GM12878 (cell line): ENCODE measurements around the gene MORF4L2. TPM values are rescaled to one million over a fixed set of nuclear protein-coding genes. Genes with fewer than 3 reads are reported as not detected.

Experiments used
- ATAC-seq: fragments of 200-7000 bp; cut with Tn5 transposase; 3 replicates; pipeline ENCODE4 v1.9.1; 2020; ENCODE audit warnings: mild to moderate bottlenecking, moderate library complexity
- BruUV-seq: library from RNA; stranded (reverse); fragments of 400-500 nt; replicated peaks from 2 replicates; lab custom pipeline; 2021; lab: Mats Ljungman, UMichigan
- CTCF ChIA-PET: fragments of 300-600 bp; sonication (Branson Sonifier 250); formaldehyde crosslinking; extraction: SDS; loops from one replicate; lab custom pipeline; 2021; ENCODE audit warnings: inconsistent platforms; lab: Yijun Ruan, JAX
- POLR2A ChIA-PET: fragments of 350-600 bp; formaldehyde crosslinking; extraction: SDS; loops from one replicate; lab custom pipeline; 2021; ENCODE audit warnings: inconsistent platforms; lab: Charles Lee
- RAD21 ChIA-PET: fragments of 300-600 bp; sonication (Branson Sonifier 250); formaldehyde crosslinking; loops from one replicate; lab custom pipeline; 2023; ENCODE audit warnings: antibody characterized with exemption; ENCODE audit not compliant: unreplicated experiment; lab: Charles Lee
- SMC1A ChIA-PET: fragments of 300-600 bp; sonication (Branson Sonifier 250); formaldehyde crosslinking; loops from one replicate; lab custom pipeline; 2023; ENCODE audit not compliant: unreplicated experiment, uncharacterized antibody; lab: Charles Lee
- DNase-seq: peaks from one replicate; pipeline ENCODE4 v3.0.0-alpha.2; 2011; ENCODE audit warnings: low read depth, low spot score
- FAIRE-seq: peaks from 3 replicates; lab custom pipeline; 2011; peaks lifted over from hg19 to GRCh38; lab: Jason Lieb, UNC
- H2AFZ ChIP-seq: 2 replicates; pipeline ENCODE4 v1.6.0; 2011; ENCODE audit warnings: low read depth, low read length, control low read depth; ENCODE audit not compliant: control insufficient read depth
- H3K27ac ChIP-seq: 2 replicates; pipeline ENCODE4 v1.5.1; 2011; ENCODE audit warnings: control low read depth; ENCODE audit not compliant: control insufficient read depth, insufficient read depth
- H3K27me3 ChIP-seq, 2 experiments: replicated peaks in 1 of 2; 2 replicates each; pipeline versions ENCODE4 v1.6.0 to v1.6.1; 2011; ENCODE audit warnings: low read length in 1 of 2; ENCODE audit not compliant: control insufficient read depth in 2 of 2, insufficient read depth in 2 of 2
- H3K36me3 ChIP-seq, 2 experiments: 2 replicates each; pipeline ENCODE4 v1.5.1; 2011; ENCODE audit warnings: low read length in 1 of 2; ENCODE audit not compliant: control insufficient read depth in 2 of 2, insufficient read depth in 2 of 2
- H3K4me1 ChIP-seq: 2 replicates; pipeline ENCODE4 v1.6.1; 2011; ENCODE audit warnings: mild to moderate bottlenecking, low read length, moderate library complexity, mixed read lengths; ENCODE audit not compliant: control insufficient read depth, insufficient read depth
- H3K4me2 ChIP-seq: 2 replicates; pipeline ENCODE4 v1.6.0; 2011; ENCODE audit warnings: control low read depth; ENCODE audit not compliant: control insufficient read depth, insufficient read depth
- H3K4me3 ChIP-seq: fragments of 200-600 bp; sonication (generic); 2 replicates; pipeline ENCODE4 v1.5.1; 2016
- H3K79me2 ChIP-seq: 2 replicates; pipeline ENCODE4 v1.6.0; 2011; ENCODE audit warnings: low read length; ENCODE audit not compliant: control insufficient read depth, insufficient read depth
- H3K9ac ChIP-seq: 2 replicates; pipeline ENCODE4 v1.8.0; 2011; ENCODE audit warnings: low read length, control low read depth, mixed read lengths; ENCODE audit not compliant: control insufficient read depth, insufficient read depth
- H3K9me3 ChIP-seq: replicated peaks from 3 replicates; pipeline ENCODE4 v1.5.1; 2011; ENCODE audit warnings: mild to moderate bottlenecking, low read length; ENCODE audit not compliant: control insufficient read depth, insufficient read depth
- H4K20me1 ChIP-seq: 2 replicates; pipeline ENCODE4 v1.6.0; 2011; ENCODE audit not compliant: control insufficient read depth, insufficient read depth
- ATF3 ChIP-seq: IDR thresholded peaks from 2 replicates; pipeline ENCODE4 v1.6.1; 2011; ENCODE audit warnings: low read depth, mild to moderate bottlenecking, low read length, moderate library complexity, borderline replicate concordance; ENCODE audit errors: extremely low read depth
- BACH1 ChIP-seq: fragments of 450-650 bp; IDR thresholded peaks from 2 replicates; pipeline ENCODE4 v1.6.1; 2017; ENCODE audit warnings: mild to moderate bottlenecking, borderline replicate concordance
- ETV6 ChIP-seq, 2 experiments: fragments of 450-650 bp in 1 of 2; IDR thresholded peaks in 1 of 2; conservative IDR thresholded peaks in 1 of 2; 2 replicates each; pipeline ENCODE4 v1.6.1; 2014; ENCODE audit warnings: antibody characterized with exemption in 1 of 2, borderline replicate concordance in 1 of 2, low read depth in 1 of 2, mild to moderate bottlenecking in 1 of 2, moderate library complexity in 1 of 2
- MEF2A ChIP-seq: IDR thresholded peaks from 2 replicates; pipeline ENCODE4 v1.6.1; 2011; ENCODE audit warnings: low read depth, mild to moderate bottlenecking, low read length, moderate library complexity; ENCODE audit not compliant: insufficient read depth
- NR2C2 ChIP-seq: IDR thresholded peaks from 2 replicates; pipeline ENCODE4 v1.6.1; 2011; ENCODE audit warnings: borderline replicate concordance, low read depth; ENCODE audit not compliant: control insufficient read depth, insufficient read length
- RAD51 ChIP-seq: fragments of 450-650 bp; IDR thresholded peaks from 2 replicates; pipeline ENCODE4 v1.6.1; 2016; ENCODE audit warnings: moderate library complexity, mild to moderate bottlenecking, inconsistent platforms
- SMAD5 ChIP-seq: IDR thresholded peaks from 2 replicates; pipeline ENCODE4 v1.6.1; 2016; ENCODE audit warnings: antibody characterized with exemption, low read depth
- YBX1 ChIP-seq: fragments of 450-650 bp; IDR thresholded peaks from 2 replicates; pipeline ENCODE4 v1.6.1; 2016; ENCODE audit warnings: antibody characterized with exemption
- ZNF217 ChIP-seq: fragments of 450-650 bp; IDR thresholded peaks from 2 replicates; pipeline ENCODE4 v1.6.1; 2017; ENCODE audit warnings: antibody characterized with exemption, mild to moderate bottlenecking
- ZZZ3 ChIP-seq: IDR thresholded peaks from 2 replicates; pipeline ENCODE4 v1.6.1; 2011; ENCODE audit warnings: low read depth; ENCODE audit not compliant: control insufficient read depth, insufficient read length
- WGBS: methylation state at CpG from one replicate; pipeline ENCODE4 v1.1.6; 2016; ENCODE audit warnings: low lambda C conversion rate; ENCODE audit not compliant: insufficient replicate concordance, insufficient coverage; ENCODE audit errors: missing lambda C conversion rate; 5-methylcytosine and 5-hydroxymethylcytosine counted together
- in situ Hi-C: fragments of 300-500 bp; cut with MboI; formaldehyde crosslinking; loops from 9 replicates; pipeline ENCODE4 v1.14.3; 2018; ENCODE audit warnings: mixed read lengths
- intact Hi-C: fragments of 100-400 bp; cut with micrococcal nuclease; formaldehyde crosslinking; loops from one replicate; pipeline ENCODE4 v1.14.2; 2022; ENCODE audit not compliant: unreplicated experiment
- polyA plus RNA-seq, 11 experiments: library from polyadenylated mRNA; depleted of rRNA in 4 of 11; unstranded in 6 of 11; stranded (reverse) in 5 of 11; fragments of >200 nt; fragmentation: Nextera tagmentation in 4 of 11; fragmentation: Illumina TruSeq in 1 of 11; extraction: Ambion mirVana in 4 of 11; extraction: Trizol in 1 of 11; gene quantifications; 1 replicate in 1 of 11; 2 replicates in 10 of 11; pipeline versions ENCODE4 v1.2.1 to v1.2.3, GENCODE V29; 2011 to 2016; ENCODE audit warnings: inconsistent platforms in 2 of 11, missing spikeins in 2 of 11, low read depth in 1 of 11
- total RNA-seq, 4 experiments: library from RNA; depleted of rRNA in 3 of 4; stranded (reverse); fragments of >200 nt in 3 of 4; fragmentation: Illumina TruSeq in 1 of 4; extraction: Trizol in 1 of 4; gene quantifications; 2 replicates each; pipeline versions ENCODE4 v1.2.1 to v1.2.3, GENCODE V29; 2013 to 2021
- TF ChIP-seq, protein P1 (sequence below): fragments of 450-650 bp; conservative IDR thresholded peaks from 2 replicates; pipeline ENCODE4 v1.6.1; 2017; ENCODE audit warnings: mild to moderate bottlenecking, moderate library complexity

The MORF4L2 gene
- total and polyA plus RNA-seq, 10 of the 15 experiments (the other 5 are each of a cell fraction or from before 2014, with no cell fraction given) = 118 to 311 (median 199) TPM

DNA sequence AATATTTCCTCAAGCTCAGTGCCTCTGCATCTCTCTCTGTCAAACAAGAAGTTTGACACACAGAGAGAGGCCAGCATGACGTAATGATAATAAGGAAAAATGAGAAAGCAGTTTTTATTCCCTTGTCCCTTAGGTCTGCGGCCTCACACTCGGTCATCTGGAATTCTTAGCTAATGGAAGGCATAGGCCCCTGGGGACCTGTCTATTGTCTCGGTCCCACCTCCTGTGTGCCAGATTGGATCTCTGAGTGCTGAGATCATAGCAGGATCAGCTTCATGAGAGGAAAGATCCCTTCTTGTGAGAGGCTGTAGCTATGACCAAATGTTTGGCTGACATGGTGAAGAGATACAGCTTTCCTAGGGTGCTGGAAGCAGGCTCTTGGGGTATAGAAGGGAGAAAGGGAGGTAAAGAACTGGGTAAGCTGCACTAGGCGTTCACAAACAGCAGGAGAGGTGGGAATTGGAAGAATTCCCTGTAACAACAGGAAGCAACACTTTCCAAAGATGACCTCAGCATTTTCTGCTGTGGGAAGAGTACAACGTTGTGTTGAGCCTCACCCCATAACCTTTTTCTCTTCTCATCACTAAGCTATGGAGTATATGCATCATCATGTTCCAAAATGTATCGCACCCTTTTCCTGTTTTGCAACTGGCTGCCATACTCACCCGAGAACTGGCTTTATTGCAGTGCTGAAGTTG is 44.4 kb upstream of the MORF4L2 start:
- no peaks in the 10 kb centered on the region for H3K4me1 ChIP-seq
- H3K36me3 ChIP-seq = no peaks in the 10 kb centered on the region
- no peak for ATAC-seq
- ChIA-PET POLR2A (no interaction called here), RAD21 (no interaction called here), CTCF (interaction anchor here (0.6 to 1.7 kb wide), 3 partner anchors 18 to 1222 kb away, joined by 3 to 7 read pairs (median 4); partner anchors contain the start of gene TMEM31), SMC1A (interaction anchor here (1.1 to 1.4 kb wide), 2 partner anchors 8 to 53 kb away, joined by 3 to 4 read pairs; no protein-coding TSS in a partner anchor)
- H4K20me1 ChIP-seq = no peaks in the 10 kb centered on the region
- no peak overlapping the region for H3K27ac ChIP-seq
- TF ChIP-seq RAD51 = no peak
- no peak for TF ChIP-seq SMAD5
- TF ChIP-seq NR2C2 = no peak
- no peak for TF ChIP-seq MEF2A
- TF ChIP-seq ZZZ3 = no peak
- no TSS peak for BruUV-seq
- no peaks in the 10 kb centered on the region; a peak in 2 of 4 replicates for H3K27me3 ChIP-seq
- in situ Hi-C loops = no loop called here
- no peak overlapping the region for H3K4me2 ChIP-seq
- no peaks in the 10 kb centered on the region for H3K9me3 ChIP-seq
- intact Hi-C loops = no loop called here
- H3K9ac ChIP-seq = no peak overlapping the region
- H3K79me2 ChIP-seq = no peaks in the 10 kb centered on the region
- H2AFZ ChIP-seq = no peak overlapping the region
- no peak overlapping the region for H3K4me3 ChIP-seq
- no peak for DNase-seq
- no peak for FAIRE-seq
- 27% methylated on average over 8 of the region's 8 CpGs for WGBS

DNA sequence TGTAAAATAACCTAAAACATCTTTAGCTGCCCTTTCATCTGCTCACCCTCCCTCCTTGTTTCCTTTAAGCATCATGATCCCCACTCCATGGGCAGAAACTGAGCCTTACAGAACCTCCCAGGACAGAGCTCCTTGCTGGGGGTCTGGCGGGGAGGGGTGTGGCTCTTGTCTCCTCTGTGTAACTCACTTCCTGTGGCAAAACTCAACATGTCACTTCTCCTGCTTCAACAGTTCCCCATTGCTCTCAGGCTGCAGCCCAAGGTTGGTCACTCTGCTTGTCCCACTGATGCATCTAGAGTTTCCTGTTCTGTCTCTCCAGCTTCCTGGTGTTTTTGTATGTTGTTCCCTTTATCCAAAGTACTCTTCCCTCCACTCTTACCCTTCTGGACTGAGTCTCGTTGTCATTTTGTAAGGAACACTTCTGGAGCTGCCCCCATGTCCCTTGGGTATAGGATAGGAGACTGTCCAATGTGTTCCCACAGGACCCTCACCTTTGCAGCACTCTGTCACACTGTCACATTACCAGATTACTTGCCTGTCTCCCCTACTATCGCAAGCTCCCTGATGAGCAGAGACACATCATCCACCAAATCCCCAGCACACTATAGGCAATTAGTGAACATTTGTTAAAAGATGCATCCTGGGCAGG is 43.8 kb upstream of the MORF4L2 start:
- CTCF ChIA-PET = interaction anchor here (1.1 kb wide), 1 partner anchor 17 kb away, joined by 4 read pairs; no protein-coding TSS in a partner anchor
- TF ChIP-seq ZNF217 (no peak), ATF3 (no peak), BACH1 (no peak), YBX1 (no peak), ETV6 (conservative IDR thresholded peaks at IDR 0.05 in 1 of 2, IDR thresholded peaks at IDR 0.05 in 1 of 2; ENCODE audit: borderline replicate concordance in 1 of 2, low read depth in 1 of 2) (no peak)
- TF ChIP-seq, protein P1, sequence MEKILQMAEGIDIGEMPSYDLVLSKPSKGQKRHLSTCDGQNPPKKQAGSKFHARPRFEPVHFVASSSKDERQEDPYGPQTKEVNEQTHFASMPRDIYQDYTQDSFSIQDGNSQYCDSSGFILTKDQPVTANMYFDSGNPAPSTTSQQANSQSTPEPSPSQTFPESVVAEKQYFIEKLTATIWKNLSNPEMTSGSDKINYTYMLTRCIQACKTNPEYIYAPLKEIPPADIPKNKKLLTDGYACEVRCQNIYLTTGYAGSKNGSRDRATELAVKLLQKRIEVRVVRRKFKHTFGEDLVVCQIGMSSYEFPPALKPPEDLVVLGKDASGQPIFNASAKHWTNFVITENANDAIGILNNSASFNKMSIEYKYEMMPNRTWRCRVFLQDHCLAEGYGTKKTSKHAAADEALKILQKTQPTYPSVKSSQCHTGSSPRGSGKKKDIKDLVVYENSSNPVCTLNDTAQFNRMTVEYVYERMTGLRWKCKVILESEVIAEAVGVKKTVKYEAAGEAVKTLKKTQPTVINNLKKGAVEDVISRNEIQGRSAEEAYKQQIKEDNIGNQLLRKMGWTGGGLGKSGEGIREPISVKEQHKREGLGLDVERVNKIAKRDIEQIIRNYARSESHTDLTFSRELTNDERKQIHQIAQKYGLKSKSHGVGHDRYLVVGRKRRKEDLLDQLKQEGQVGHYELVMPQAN = no peak

More for the DNA sequence above, 43.8 kb upstream of the MORF4L2 start:
- 47% methylated on average over 3 of the region's 3 CpGs for WGBS
- SMC1A ChIA-PET = interaction anchor here (1.0 to 1.4 kb wide), 3 partner anchors 8 to 53 kb away, joined by 3 to 4 read pairs (median 3); no protein-coding TSS in a partner anchor
- no peak for DNase-seq
- POLR2A ChIA-PET = no interaction called here
- Histone ChIP-seq H3K9me3 (no peaks in the 10 kb centered on the region), H3K27me3 (no peaks in the 10 kb centered on the region; a peak in 2 of 4 replicates), H3K4me1 (no peaks in the 10 kb centered on the region), H3K27ac (no peak overlapping the region), H4K20me1 (no peaks in the 10 kb centered on the region), H3K79me2 (no peaks in the 10 kb centered on the region), H2AFZ (no peak overlapping the region), H3K4me2 (no peak overlapping the region), H3K9ac (no peak overlapping the region), H3K36me3 (no peaks in the 10 kb centered on the region), H3K4me3 (no peak overlapping the region)
- FAIRE-seq = no peak
- intact Hi-C loops = no loop called here
- no TSS peak for BruUV-seq
- RAD21 ChIA-PET = no interaction called here
- in situ Hi-C loops = no loop called here
- no peak for ATAC-seq
